BJ (cell line): ENCODE measurements around the gene TRPM7. TPM values are rescaled to one million over a fixed set of nuclear protein-coding genes. Genes with fewer than 3 reads are reported as not detected.

ENCODE experiments used
- CTCF ChIA-PET: fragments of 350-600 bp; formaldehyde crosslinking; extraction: SDS; loops from one replicate; lab custom pipeline; 2021; ENCODE audit warnings: antibody characterized with exemption, inconsistent platforms; lab: Yijun Ruan, JAX
- POLR2A ChIA-PET: fragments of 300-600 bp; sonication (Branson Sonifier 250); formaldehyde crosslinking; extraction: SDS; loops from one replicate; lab custom pipeline; 2021; ENCODE audit warnings: antibody characterized with exemption; lab: Charles Lee
- DNase-seq: peaks from one replicate; pipeline ENCODE4 v3.0.0-alpha.2; 2011; ENCODE audit warnings: low read depth
- H3K27me3 ChIP-seq: 2 replicates; pipeline ENCODE4 v1.6.0; 2011; ENCODE audit warnings: low read length; ENCODE audit not compliant: control insufficient read depth, insufficient read depth
- H3K36me3 ChIP-seq: 2 replicates; pipeline ENCODE4 v1.5.1; 2011; ENCODE audit warnings: low read length; ENCODE audit not compliant: control insufficient read depth, insufficient read depth
- H3K4me3 ChIP-seq: 2 replicates; pipeline ENCODE4 v1.5.1; 2011; ENCODE audit warnings: low read depth, mild to moderate bottlenecking, control low read depth, low read length
- CTCF ChIP-seq: IDR thresholded peaks from 2 replicates; pipeline ENCODE4 v1.5.1; 2011; ENCODE audit warnings: low read depth, mild to moderate bottlenecking, control low read depth, inconsistent platforms, low read length, moderate library complexity; ENCODE audit not compliant: insufficient read depth
- polyA plus RNA-seq: library from polyadenylated mRNA; depleted of rRNA; stranded (reverse); fragments of >200 nt; gene quantifications from 2 replicates; pipeline ENCODE4 v1.2.3, GENCODE V29; 2011

Gene TRPM7
- polyA plus RNA-seq, 1 experiment = 9.9 TPM

- no peak for DNase-seq
- H3K27me3 ChIP-seq = no peaks in the 10 kb centered on the region
- no peak for TF ChIP-seq CTCF
- no peak overlapping the region for H3K4me3 ChIP-seq
- CTCF ChIA-PET = interaction anchor here (1.0 to 1.1 kb wide), 2 partner anchors 199 to 204 kb away, joined by 3 to 5 read pairs; no protein-coding TSS in a partner anchor
- POLR2A ChIA-PET = no interaction called here
- no peaks in the 10 kb centered on the region for H3K36me3 ChIP-seq
Measured at GRCh38 chr15:50681467-50681866, 5.1 kb downstream of the TRPM7 start.

- CTCF ChIA-PET = interaction anchor here (1.2 to 3.5 kb wide), 9 partner anchors 10 to 232 kb away, joined by 3 to 34 read pairs (median 4); partner anchors contain the start of gene AP4E1
- H3K4me3 ChIP-seq = no peak overlapping the region
Measured at GRCh38 chr15:50676799-50677483, 9.7 kb downstream of the TRPM7 start.

GRCh38 chr15:50675535-50676144, 11.0 kb downstream of the TRPM7 start:
- ChIA-PET CTCF (interaction anchor here (0.6 to 3.5 kb wide), 15 partner anchors 8 to 324 kb away, joined by 3 to 34 read pairs (median 4); partner anchors contain the start of gene AP4E1), POLR2A (no interaction called here)
- Histone ChIP-seq H3K36me3 (no peaks in the 10 kb centered on the region), H3K4me3 (no peak overlapping the region), H3K27me3 (no peaks in the 10 kb centered on the region)
- TF ChIP-seq CTCF = peak; percentile 63
- DNase-seq = no peak

More at GRCh38 chr15:50676799-50677483, 9.7 kb downstream of the TRPM7 start:
- POLR2A ChIA-PET = no interaction called here
- DNase-seq = no peak
- Histone ChIP-seq H3K27me3 (no peaks in the 10 kb centered on the region), H3K36me3 (no peaks in the 10 kb centered on the region)
- TF ChIP-seq CTCF = no peak

GRCh38 chr15:50670115-50670514, 16.5 kb downstream of the TRPM7 start:
- no peak for DNase-seq
- no peak for TF ChIP-seq CTCF

GRCh38 chr15:50669611-50670010, 17.0 kb downstream of the TRPM7 start:
- ChIA-PET CTCF (interaction anchor here (0.7 kb wide), 1 partner anchor 119 kb away, joined by 3 read pairs; no protein-coding TSS in a partner anchor), POLR2A (no interaction called here)
- no peak for TF ChIP-seq CTCF
- no peak for DNase-seq
- Histone ChIP-seq H3K27me3 (no peaks in the 10 kb centered on the region), H3K36me3 (no peaks in the 10 kb centered on the region; the same call in 1 of the 2 replicates), H3K4me3 (no peak overlapping the region)

More at GRCh38 chr15:50670115-50670514, 16.5 kb downstream of the TRPM7 start:
- Histone ChIP-seq H3K27me3 (no peaks in the 10 kb centered on the region), H3K4me3 (no peak overlapping the region), H3K36me3 (no peaks in the 10 kb centered on the region; the same call in 1 of the 2 replicates)
- CTCF ChIA-PET = interaction anchor here (0.7 kb wide), 1 partner anchor 118 kb away, joined by 3 read pairs; no protein-coding TSS in a partner anchor
- POLR2A ChIA-PET = no interaction called here
